Hepatic stellate cell (primary cell): ENCODE measurements around the gene PAN3.
"Not testable (repeated sequence)": the region's sequence is repeated elsewhere in the genome, so short reads cannot be mapped to it uniquely, and the experiment has no call there.

ENCODE experiments used
- DNase-seq: peaks from one replicate; pipeline ENCODE4 v3.0.0; 2011; ENCODE audit warnings: low spot score

The PAN3 gene, protein sequence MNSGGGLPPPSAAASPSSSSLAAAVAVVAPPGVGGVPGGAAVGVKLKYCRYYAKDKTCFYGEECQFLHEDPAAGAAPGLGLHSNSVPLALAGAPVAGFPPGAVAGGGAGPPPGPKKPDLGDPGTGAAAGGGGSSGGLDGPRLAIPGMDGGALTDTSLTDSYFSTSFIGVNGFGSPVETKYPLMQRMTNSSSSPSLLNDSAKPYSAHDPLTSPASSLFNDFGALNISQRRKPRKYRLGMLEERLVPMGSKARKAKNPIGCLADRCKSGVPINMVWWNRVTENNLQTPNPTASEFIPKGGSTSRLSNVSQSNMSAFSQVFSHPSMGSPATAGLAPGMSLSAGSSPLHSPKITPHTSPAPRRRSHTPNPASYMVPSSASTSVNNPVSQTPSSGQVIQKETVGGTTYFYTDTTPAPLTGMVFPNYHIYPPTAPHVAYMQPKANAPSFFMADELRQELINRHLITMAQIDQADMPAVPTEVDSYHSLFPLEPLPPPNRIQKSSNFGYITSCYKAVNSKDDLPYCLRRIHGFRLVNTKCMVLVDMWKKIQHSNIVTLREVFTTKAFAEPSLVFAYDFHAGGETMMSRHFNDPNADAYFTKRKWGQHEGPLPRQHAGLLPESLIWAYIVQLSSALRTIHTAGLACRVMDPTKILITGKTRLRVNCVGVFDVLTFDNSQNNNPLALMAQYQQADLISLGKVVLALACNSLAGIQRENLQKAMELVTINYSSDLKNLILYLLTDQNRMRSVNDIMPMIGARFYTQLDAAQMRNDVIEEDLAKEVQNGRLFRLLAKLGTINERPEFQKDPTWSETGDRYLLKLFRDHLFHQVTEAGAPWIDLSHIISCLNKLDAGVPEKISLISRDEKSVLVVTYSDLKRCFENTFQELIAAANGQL

DNA sequence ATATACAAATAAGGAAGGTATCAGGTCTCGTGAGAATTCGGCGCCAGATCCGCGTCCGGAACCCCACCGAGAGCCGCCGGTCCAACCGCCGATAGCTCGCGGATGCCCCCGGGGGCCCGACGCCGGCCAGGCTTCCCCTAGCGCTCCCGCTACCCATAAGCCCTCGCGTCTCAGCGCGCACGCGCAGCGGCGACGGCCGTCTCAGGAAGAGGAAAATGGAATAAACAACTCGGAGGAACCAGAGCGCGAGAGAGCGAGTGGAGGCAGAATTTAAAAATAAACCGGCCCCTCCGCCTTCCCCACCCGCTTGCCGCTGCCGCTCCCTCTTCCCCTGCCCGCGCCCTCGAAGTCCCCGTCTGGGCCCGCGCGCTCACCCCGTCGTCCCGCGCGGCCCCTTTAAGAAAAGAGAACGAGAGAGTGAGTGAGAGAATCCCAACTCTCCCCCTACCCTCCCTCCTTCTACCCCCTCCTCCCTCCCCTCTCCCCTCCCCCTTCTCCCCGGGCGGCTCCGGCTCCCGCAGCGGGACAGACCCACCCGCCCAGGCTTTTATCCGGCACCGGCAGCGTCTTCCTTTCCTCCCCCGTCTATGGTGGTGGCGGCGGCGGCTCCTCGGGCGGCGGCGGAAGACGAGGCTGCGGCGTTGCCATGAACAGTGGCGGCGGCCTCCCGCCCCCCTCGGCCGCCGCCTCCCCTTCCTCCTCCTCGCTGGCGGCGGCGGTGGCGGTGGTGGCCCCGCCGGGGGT lies at the start of gene PAN3:
Gene PAN3 (plus strand): TSS at position 534 of the 744 bp plus-strand sequence. CDS start 113 bp downstream, at position 647.
- DNase-seq, result peak; percentile 90

DNA sequence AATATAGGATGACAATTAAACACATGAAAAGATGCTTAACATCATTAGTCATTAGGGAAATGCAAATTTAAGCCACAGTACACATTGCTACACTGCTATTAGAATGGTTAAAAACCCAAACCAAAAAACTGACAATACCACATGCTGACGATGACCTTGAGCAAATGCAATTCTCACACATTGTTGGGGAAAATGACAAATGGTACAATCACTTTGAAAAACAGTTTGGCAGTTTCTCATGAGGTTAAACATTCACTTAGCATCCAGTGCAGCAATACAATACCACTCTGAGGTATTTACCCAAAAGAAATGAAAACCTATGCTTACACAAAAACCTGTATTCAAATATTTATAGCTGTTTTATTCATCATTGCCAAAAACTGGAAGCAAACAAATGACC lies 49.3 kb upstream of the PAN3 start:
- DNase-seq, result no peak

DNA sequence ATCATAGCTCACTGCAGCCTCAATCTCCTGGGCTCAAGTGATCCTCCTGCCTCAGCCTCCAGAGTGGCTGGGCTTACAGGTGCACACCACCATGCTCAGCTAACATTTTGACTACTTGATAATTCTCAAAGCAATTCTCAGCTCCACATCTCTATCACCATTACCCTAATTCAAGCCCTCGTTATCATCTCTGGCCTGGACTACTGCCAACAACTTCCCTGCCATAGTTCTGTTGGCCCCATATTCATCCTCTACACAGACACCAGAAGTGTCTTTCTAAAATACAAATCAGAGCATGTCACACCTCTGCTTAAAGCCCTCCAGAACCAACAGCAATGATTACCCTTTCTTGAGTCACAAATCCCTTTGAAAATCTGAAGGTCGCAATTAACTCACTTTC lies 45.9 kb upstream of the PAN3 start:
- no peak for DNase-seq

DNA sequence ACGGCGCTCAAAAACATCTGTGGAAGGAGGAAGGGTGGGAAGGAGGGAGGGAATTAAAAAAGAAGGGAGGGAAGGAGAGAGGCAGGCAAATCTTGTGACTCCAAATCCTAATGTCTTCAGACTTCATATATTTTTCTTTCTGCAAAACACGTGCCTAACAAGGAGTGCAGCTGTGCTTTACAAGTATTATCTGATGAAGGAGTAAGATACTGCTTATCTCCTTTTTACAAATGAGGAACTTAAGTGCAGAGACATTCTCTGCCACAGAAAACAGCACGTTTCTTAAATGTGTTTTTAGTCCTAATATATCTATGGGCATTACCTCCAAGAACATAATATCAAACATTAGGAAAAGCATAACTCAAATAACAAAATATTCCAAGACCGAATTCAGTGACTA lies 44.5 kb upstream of the PAN3 start:
- no peak for DNase-seq

DNA sequence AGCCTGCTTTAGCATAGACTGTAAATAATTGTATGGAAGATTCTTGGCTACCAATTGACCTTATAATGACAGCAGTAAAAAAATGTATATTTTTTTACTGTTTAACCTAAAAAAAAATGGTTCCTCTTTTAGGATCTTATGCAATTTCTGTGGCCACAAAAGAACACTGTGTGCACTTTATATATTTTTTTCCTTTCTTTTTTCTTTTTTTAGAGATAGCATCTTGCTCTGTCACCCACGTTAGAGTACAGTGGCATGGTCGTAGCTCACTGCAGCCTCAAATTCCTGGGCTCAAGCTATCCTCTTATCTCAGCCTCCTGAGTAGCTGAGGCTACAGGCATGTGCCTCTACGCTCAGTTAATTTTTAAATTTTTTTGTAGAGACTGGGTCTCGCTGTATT lies 44.0 kb upstream of the PAN3 start:
- no peak for DNase-seq

DNA sequence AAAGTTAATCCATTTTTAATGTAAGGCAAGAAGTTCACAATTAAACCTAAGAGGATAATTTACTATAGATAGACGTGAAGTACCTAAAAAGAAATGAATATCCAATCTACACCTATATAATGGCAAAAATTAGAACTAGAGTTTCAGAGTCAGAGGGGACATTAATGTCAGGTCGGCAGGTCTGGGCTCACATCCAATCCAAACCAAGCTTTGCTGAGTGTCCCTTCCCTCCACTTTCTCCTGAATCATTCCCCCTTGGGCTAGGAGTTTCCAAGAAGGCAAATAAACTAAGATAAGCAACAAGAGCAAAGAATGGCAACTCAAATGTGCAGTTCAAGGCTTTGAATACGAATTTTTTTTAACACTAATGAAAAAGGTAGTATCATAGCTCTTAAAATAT lies 40.8 kb upstream of the PAN3 start:
- no peak for DNase-seq

DNA sequence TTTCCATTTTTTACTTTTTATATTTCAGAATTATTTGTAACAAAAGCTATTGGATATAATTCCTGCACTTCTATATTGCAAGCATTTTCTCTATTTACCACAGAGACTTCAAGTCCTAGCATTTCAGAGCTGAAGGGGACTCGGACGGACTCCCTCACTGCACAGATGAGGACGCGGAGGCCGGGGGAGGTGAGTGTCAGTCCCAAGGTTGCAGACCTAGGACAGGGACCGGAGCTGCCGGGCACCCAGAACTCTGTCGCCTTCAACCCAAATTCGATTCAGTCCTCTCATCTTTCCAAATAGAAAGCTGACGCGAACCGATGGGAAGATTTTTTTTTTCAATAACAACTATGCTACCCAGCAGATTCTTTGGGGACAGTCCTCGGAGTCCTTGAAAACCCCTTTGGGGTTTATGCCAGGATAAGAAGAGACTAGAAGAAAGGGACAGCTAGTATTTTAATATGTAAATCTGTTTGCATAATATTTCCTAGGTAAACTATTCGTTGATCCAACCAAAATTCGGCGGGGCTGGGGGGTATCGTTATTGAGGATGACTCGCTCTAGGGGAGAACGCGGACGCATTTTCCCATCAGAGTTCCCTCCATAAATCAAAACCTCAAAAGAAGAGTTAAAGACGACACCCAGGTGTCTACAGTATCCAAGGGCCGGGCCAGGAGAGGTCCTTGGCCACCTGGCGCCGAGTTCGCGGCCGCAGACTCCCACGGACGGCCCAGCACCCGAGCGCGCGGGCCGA lies 38.8 kb upstream of the PAN3 start:
- DNase-seq, result no peak

DNA sequence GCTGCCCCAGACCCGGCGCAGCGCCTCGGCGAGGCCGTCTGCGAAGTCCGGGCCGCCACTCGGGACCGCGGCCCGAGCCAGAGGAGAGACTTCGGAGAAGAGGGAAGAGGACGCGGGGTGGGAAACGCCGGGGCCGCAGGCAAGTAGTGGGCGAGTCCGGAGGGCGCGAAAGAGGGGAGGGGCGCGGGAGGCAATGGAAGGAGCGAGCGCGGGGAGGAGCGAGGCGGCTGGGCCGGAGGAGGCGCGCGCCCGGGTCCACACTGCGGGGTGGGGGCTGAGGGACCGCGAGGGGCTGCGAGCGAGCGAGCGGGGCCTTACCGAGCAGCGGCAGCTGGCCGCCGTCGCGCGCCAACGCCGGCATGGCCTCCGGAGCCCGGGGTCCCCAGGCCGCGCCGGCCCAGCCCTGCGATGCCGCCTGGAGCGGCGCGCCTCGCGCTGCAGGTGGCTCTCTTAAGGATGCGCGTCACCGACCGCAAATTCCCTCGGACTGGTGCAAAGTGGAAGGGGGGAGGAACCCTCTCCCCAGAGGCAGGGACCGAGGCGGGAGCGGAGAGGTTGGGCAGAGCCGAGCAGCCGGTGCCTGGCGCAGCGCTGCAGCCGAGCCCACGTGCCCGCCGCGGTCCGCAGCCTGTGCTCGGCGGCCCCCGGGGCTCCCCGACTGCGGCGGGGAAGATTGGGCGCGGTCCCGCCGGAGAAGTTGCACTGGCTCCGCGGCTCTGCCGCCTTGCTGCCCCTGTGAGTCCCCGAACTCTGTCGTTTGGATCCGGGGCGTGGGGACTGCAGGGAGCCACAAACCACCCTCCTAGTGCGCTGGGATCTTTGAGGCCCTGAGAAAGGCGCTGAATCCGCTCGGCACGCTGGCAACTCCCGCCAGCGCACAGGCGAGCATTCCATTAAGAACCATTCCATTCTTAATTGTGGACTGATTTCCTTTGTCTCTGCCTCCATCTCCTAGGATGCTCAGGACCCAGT lies 37.9 kb upstream of the PAN3 start, which contains the start of gene FLT3:
Gene FLT3 (minus strand): TSS at position 427 of the 972 bp plus-strand sequence. CDS start 66 bp downstream, at position 361.
- peak; percentile 16 for DNase-seq

DNA sequence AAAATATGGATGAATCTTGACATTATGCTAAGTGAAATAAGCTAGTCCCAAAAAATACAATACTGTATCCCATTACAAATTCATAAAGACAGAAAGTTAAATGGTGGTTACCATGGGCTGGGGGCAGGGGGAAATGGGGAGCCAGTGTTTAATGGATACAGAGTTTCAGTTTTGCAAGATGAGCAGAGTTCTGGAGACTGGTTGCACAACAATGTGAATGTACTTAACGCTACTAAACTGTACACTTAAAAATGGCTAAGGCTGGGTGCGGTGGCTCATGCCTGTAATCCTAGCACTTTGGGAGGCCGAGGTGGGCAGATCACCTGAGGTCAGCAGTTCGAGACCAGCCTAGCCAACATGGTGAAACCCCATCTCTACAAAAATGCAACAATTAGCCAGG lies 36.5 kb upstream of the PAN3 start:
- DNase-seq, result not testable (repeated sequence)

DNA sequence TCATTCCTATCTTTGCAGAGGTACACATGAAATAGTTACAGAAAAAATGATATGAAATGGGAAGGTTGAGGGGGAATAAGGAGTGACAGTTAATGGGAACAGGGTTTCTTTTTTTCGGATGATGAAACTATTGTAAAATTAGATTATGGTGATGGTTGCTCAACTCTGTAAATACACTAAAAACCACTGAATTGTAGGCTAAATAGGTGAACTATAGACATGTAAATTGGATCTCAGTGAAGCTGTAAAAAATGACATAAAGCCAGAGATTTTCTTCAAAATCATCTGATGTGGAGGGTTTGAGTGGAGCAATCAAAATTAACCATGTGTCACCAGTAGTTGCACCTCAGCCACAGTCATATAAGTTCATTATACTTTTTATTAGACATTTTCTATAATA lies 31.4 kb upstream of the PAN3 start:
- DNase-seq, result no peak

DNA sequence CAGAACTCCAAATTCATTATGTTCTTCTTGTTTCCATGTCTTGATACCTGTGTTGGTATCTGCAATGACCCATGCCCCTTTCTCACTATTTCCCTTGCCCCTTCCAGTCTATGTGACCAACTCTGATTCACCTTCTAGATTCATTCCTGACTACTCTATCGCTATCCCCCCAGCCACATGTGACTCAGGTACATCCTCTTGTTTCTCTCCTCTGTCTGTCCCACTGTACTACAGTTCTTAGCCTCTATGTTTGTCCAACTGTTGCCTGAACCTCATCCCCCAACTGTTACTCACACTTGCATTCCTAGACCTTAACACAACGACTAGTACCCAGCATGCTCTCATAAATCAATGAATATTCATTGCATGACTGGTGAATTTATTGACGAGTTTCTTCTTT lies 27.9 kb upstream of the PAN3 start:
- DNase-seq, result no peak

DNA sequence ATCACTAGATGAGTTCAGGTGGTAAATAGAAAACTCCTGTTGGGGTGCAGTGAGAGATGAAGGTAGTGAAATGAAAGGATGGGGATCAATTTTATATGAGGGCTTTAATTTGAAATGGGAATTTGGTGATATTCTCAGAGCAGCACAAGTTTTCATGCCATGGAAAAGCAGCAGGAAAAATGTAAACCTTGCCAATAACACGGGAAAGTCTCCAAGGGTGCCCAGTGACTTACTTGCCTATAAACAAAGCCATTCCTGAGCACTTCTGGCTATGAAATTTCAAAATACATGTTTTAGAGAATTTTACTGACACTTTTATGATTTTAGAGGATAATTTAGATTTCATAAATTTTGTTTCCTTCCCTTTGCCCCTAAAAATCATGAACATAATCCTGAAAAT lies 21.6 kb upstream of the PAN3 start:
- DNase-seq, result no peak

DNA sequence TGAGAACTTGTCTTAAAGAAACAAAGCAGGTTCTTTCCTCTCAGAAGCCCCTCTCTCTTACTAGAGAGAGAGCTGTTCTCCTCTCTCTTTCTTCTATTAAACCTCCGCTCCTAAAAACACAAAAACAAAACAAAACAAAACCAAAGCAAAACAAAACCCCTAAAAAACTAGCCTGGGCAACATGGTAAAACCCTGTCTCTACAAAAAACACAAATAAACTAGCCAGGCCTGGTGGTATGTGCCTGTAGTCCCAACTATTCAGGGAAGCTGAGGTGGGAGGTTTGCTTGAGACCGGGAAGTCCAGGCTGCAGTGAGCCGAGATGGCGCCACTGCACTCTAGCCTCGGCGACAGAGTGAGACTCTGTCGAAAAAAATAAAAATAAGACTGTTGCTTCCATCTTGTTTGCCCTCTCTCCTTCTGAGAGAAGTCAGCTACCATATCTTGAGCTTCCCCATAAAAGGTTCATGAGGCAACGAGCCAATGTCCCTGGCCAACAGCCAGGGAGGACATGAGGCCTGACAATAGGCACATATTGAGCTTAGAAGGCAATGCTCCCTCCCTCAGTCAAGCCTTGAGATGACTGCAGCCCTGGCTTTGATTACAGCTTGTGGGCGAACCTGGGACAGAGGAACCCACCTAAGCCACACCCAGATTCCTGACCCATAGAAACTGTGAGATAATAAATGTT lies 20.5 kb upstream of the PAN3 start:
- no peak for DNase-seq

DNA sequence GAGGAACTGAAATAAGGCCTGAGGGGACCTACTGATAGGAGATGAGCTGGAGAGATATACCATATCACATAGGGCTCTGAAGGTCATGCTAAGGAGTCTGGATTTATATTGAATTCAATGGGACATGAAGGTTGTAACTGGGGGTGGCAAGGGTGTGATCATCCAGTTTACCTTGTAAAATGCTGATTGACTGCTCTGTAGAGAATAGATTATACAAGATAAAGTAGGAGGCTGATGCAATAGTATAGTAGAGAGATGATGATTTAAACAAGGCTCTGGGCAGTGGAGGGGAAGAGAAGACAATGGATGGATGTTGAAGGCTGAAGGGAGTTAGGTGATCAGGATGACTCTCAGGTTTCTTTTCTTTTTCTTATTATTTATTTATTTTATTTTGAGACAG lies 18.0 kb upstream of the PAN3 start:
- DNase-seq, result no peak

DNA sequence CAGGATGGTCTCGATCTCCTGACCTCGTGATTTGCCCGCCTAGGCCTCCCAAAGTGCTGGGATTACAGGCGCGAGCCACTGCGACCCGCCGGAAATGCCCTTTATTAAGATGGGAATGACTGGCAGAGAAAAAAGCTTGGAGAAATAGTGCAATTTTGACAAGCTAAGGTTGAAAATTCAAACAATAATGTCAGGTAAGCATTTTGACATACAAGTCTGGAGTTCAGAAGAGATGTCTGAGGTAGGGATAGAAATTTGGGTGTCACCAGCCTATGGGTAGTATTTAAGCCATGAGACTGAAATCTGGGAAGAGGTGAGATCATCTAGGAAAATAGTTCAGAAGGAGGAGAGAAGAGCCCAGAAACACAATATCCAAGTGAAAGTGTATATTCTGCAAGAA lies 17.1 kb upstream of the PAN3 start:
- DNase-seq, result no peak

DNA sequence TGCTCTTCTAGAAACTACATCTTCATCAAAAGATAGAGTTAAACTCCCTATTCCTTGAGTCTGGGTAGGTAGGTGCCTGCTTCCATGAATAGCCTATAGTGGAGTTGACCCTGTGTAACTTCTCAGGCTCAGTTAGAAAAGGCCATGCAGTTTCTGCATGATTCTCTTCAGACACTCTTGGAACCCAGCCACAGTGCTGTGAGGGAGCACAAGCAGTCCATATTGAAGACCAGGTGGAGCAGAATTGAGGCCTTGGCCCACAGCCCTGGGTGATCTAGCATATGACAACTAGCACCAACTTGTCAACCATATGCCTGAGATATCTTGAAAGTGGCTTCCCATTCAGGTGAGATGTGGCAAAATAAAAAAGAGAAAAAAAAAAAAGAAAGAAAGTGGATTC lies 10.3 kb upstream of the PAN3 start:
- no peak for DNase-seq

DNA sequence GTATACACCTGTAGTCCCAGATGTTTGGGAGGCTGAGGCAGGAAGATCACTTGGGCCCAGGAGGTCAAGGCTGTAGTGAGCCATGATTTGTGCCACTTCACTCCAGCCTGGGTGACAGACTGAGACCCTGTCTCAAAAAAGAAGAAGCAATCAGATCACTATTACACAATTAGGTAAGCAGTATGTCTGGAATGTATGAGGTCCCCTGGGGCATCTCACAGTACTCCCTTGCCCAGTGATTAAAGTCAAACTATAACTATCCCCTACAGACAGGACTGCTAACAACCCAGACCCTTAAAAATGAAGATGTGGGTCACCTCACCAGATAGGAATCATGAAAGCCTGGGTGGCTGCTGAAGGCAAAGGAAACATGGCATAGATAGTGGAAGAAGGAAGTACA lies 9.4 kb upstream of the PAN3 start:
- DNase-seq, result no peak

DNA sequence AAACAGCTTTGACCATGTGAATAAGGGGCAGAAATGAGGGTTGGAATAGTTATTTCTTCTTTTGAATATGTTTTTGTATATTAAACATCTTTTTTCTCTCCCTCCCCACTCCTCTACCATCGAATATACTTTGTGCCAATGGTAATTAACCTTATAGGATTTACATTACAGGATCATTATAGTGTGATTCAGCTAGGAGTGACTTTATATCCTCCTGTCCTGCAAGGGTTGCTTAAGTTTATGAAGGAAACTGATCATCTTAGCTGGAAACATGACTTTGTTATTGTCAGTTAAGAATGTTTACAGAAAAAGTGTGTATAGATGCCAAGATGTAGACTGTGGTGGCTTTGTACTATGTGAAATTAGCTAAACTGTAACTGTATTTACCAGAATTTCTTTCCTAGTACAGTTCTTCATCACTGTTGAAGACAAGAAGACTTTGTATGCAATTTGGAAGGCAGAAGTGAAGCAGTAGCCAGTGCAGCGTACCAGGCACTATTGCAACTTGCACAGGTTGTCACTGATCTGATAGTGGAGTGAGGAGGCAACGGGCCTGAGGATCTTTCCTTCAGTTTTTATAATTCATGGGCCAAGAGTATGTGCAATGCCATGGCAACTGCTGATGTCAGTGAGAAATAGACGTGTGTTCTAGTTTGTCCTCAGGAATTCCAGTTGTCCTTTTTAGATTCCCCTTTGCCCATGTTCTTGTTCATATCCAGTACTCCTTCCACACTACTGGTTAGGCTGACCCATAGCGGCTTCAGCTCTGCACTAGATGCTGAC lies 8.2 kb upstream of the PAN3 start:
- no peak for DNase-seq

DNA sequence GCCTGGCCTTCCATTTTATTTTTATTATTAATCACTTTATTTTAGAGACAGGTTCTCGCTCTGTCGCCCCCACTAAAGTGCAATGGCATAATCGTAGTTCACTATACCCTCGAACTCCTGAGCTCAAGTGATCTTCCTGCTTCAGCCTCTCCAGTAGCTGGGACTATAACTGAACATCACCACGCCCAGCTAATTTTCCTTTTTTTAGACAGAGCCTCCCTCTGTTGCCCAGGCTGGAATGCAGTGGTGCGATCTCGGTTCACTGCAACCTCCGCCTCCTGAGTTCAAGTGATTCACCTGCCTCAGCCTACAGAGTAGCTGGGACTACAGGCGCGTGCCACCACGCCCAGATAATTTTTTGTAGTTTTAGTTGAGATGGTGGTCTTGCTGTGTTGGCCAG lies 6.7 kb upstream of the PAN3 start:
- DNase-seq, result no peak
